Measurements from ENCODE around the gene GCNT4.
"Not testable (repeated sequence)": the region's sequence is repeated elsewhere in the genome, so short reads cannot be mapped to it uniquely, and the experiment has no call there.

The GCNT4 gene, protein sequence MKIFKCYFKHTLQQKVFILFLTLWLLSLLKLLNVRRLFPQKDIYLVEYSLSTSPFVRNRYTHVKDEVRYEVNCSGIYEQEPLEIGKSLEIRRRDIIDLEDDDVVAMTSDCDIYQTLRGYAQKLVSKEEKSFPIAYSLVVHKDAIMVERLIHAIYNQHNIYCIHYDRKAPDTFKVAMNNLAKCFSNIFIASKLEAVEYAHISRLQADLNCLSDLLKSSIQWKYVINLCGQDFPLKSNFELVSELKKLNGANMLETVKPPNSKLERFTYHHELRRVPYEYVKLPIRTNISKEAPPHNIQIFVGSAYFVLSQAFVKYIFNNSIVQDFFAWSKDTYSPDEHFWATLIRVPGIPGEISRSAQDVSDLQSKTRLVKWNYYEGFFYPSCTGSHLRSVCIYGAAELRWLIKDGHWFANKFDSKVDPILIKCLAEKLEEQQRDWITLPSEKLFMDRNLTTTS

GRCh38 chr5:75052192-75053053, at the start of gene GCNT4:
TSS of gene GCNT4 (minus strand) at chr5:75052558. CDS start at chr5:75030037, 22,521 bp downstream.
- peak; percentile 12 for DNase-seq (ENCODE audit: low read depth)

- DNase-seq (ENCODE audit: low read depth): not testable (repeated sequence)
Measured at GRCh38 chr5:75095956-75096355, 43.6 kb upstream of the GCNT4 start.

DNA sequence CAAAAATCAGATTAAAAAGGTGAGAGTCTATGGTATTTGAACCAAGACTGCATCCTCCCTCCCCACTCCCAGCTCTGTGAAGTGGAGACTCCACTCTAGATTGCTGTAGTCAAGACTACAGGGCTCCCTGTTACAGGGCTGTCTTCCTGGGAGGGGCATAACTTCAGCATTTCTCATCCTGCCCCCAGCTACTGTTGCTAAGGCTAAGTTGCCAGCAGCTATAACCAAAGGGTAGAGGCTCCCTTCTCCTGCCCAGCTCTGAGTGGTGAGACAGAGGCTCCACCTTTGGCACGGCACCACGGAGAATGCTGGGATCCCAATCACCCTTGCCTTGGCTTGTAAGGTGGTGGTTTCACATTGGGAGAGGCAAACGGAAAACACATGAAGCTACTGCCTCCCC, 39.2 kb upstream of the GCNT4 start:
- DNase-seq (ENCODE audit: low read depth): no peak

DNA sequence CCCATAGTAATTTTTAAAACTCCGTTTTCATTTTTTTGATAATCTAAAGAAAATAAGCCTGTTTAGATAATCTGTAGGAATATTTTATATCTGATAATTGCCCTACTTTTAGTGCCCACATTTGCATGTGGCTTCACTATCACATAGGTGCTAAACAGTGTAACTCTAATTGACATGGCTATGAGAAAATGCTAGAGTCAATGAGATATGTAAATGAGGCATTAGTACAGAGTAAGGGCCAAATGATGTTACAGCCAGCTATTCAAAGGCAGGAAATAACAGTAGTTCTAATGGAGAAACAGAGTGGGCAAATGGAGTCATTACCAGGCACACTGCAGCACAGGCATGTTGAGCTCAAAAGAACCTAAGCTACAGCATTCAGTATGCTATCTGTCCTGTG, 37.3 kb upstream of the GCNT4 start:
- DNase-seq (ENCODE audit: low read depth): no peak

- DNase-seq (ENCODE audit: low read depth): no peak
Measured at GRCh38 chr5:75089137-75089536, 36.8 kb upstream of the GCNT4 start.

GRCh38 chr5:75088648-75089047, 36.3 kb upstream of the GCNT4 start:
- DNase-seq (ENCODE audit: low read depth): no peak

- DNase-seq (ENCODE audit: low read depth): no peak
Measured at GRCh38 chr5:75081510-75081909, 29.2 kb upstream of the GCNT4 start.

DNA sequence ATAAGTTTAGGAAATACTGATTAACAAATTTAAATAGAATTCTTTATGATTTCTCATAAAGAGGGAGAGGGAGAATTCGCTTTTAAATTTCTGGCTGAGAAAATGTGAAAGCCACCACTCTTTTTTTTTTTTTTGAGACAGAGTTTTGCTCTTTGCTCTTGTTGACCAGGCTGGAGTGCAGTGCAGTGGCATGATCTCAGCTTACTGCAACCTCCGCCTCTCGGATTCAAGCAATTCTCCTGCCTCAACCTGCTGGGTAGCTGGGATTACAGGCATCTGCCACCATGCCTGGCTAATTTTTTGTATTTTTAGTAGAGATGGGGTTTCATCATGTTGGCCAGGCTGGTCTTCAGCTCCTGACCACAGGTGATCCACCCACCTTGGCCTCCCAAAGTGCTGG, 27.0 kb upstream of the GCNT4 start:
- not testable (repeated sequence) for DNase-seq (ENCODE audit: low read depth)

- DNase-seq (ENCODE audit: low read depth): no peak
Measured at GRCh38 chr5:75078027-75078426, 25.7 kb upstream of the GCNT4 start.

DNA sequence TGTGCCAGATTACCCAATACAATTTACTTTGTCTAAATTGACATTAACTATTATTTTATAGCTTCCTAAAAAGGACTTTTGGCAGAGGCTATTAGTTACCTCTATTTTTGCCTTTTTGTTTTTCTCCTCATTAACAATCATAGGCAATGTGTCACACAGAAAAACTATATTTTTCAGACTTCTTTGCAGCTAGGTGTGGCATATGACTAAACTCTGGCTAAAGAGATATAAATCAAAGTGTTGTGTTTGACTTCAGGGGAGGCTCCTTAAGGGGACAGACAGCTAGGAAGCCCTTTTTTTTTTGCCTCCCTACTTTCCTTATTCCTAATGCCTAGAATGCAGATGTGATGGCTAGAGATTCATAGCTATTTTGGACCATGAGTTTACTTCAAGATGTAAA, 19.7 kb upstream of the GCNT4 start:
- DNase-seq (ENCODE audit: low read depth): no peak

DNA sequence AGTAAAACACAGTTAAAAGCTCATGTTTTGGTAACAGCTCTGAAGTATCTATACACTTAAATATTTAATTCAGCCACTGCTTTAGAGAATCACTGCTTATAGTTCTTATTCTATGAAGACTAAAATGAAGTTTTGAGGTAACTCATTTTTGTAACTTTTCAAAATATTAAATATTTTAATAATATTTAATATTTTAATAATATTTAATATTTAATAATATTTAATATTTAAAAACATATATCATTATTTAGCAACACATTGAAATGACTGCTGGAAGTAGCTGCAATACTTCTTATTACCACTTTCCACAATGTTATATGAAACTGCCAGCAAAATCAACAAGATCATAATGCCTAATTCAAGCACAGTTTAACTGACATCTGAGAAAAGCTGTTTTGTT, 18.7 kb upstream of the GCNT4 start:
- no peak for DNase-seq (ENCODE audit: low read depth)

DNA sequence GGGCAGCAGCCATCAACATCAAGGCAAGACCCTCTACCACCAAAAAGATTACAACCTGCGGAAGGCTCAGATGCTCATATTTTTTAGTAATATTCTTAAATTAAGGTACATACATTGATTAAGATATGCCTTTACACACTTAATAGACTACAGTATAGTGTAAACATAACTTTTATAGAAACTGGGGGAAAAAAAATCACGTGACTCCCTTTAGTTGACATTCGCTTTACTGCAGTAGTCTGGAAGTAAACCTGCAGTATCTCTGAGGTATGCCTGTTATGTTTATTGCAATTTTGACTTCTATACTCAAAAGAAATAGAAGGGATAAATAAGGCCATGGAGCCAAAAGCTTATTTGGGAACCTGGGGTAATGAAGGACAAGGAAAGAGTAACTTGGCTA, 15.1 kb upstream of the GCNT4 start:
- DNase-seq (ENCODE audit: low read depth): no peak

DNA sequence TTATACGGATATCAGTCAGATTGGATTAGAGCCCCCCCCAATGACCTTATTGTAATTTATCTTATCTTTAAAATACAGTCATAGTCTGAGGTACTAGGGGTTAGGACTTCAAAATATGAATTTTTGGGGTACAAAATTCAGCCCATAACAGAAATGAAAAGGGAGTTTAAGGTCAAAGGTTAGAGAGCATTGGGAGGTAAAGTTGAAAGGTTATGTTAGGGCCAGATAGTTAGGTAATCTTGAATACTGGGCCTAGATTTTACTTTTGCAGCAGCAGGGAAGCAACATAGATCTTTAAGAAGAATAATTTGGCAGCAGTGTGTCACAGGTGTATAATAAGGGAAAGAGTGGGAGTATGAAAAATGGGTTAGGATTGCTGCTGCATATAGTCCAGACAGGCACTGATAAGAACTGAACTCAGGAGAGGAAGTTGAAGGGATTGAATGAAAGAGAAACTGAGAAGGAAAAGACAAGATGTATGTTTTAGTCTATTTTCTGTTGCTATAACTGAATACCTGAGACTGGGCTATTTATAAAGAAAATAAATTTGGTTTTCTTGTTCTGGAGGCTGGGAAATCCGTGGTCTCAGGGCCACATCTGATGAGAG, 10.7 kb upstream of the GCNT4 start:
- DNase-seq (ENCODE audit: low read depth): no peak

- peak; percentile 14 for DNase-seq (ENCODE audit: low read depth)
Measured at GRCh38 chr5:75059912-75060545, 7.7 kb upstream of the GCNT4 start.

DNA sequence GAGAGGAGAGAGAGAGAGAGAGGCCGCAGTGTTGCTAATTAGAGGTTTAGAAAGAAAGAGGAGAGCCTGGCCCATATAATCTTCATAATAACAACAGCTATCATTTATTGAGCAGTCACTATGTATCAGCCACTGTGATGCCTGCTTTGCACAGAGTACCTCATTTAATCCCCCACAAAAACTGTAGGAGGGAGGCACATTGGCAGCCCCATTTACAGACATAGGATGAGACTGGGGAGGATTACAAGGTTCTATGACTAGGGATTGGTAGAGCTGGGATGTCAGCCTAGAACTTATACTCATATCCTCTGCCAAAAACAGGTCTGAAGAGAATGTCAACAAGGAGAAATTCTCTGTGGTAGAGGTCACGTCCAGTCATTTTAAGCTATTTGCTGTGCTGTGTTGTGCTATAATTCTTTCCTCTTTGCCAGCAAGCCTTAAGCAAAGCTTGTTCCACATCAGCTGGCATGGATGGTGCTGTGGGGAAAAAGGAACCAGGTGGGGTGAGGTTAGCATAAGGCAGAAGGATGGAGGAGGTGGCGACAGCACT, 6.7 kb upstream of the GCNT4 start:
- DNase-seq (ENCODE audit: low read depth): no peak

DNA sequence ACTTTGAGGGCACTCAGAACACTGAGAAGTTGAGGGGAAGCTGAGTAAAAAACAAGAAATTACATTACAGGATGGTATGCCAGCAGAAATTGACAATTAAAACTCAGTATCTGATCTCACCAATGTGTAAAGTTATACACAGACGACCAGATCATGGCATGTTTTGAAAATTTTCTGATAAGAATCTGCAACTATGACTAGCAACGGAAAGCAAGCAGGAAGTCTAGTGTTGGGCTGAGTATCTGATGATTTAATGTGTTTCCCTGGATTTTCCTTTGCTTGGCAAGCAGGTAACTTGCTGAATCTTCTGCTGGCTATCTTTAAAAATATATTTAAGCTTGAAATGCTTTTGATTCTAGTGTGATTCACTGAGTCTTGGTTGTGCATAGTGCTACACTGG, 5.2 kb upstream of the GCNT4 start:
- DNase-seq (ENCODE audit: low read depth): no peak

DNA sequence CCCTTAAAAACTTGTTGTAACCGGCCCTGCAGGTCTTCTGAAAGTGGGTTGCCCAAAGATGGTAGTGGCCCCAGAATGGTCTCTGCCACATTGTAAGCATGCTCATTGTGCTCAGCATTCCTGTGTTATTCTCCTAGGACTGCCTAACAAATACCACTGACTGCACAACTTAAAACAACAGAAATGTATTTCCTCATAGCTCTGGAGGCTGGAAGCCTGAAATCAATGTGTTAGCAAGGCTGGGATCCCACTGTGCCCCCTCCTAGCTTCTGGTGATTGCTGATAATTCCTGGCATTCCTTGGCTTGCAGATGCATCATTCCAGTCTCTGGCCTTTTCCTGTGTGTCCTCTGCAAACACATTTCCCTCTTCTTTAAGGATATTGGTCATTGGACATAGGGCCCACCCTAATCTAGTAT, 3.4 kb upstream of the GCNT4 start:
- no peak for DNase-seq (ENCODE audit: low read depth)

DNA sequence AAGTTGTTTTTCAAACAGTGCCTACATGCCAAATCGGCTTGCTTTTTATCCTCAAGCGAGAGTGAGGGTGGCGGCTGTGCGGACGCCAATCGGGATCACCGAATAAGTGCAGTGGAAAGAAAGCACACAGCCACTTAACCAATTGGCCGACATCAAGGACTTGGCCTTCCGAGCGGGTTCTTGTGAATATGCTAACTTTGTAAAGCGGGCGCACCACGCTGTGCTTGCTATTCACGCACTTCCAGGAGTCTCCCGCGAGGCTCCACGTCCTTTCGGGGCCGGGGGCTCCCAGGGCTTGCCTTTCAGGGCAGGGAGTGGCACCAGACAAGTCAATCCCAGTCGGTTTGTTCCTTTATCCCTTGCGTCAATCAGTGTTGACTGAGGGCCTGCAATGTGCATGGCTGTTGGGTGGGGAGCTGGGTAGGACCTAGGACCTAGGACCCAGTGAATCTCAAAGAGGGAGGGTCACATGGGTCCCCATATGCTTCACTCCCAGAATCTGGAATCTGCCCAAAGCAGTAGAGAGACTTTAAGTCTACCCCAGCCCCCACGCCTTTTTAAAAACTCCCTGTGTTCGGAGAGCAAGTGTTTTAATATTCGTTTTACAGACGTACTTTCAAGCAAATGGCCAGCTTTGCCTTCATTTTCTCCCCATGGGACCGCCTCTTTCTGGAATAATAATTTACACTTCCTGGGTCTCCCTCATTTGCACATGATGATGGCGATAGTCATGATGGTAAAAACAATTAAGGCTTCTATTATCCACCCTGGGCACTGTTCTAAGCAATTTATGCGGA, 2.0 kb upstream of the GCNT4 start:
- no peak for DNase-seq (ENCODE audit: low read depth)

DNA sequence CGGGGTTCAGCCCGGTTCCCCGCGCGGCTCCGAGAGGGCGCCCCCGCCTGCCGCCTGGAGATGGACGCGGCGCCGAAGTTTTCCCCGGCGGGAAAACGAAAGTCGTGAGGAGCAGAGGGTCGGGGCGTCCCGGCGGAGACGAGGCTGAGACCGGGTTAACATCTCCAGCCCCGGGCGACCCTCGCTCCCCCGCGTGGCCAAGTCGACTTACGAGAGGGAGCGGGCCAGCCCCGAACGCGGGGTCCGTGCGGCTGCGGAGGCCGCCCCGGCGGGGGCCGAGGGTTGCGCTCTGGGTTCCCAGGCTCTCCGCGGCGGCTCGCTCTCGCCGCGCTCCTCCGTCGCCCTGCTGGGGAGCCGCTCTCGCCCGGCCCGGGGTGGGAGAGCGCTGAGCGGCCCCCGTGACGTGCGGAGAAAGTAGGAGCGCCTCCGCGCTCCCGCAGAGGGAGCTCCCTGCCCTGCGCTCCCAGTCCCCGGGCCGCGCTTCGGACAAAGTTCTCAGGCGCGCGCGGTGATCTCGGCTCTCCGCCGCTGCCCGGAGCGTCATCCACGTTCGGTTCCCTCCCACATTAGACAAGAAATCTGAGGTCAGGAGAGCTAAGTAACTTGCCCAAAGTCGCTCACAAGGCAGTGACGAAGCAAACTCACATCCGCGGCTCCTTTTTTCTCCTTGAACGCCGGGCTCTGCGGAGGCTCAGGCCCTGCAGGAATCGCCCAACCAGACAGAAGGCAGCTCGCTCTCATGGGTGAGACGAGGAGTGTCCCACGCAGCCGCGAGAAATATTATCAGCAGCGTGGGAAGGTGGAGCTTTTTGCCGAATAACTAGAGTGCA, 1.2 kb upstream of the GCNT4 start:
- DNase-seq (ENCODE audit: low read depth): peak; percentile 7

- DNase-seq (ENCODE audit: low read depth): no peak
Measured at GRCh38 chr5:75053054-75053303, 621 bp upstream of the GCNT4 start.
